ENCODE results near the gene BICC1. TPM values are rescaled to one million over a fixed set of nuclear protein-coding genes. Genes with fewer than 3 reads are reported as not detected.

The BICC1 gene
- total RNA-seq, 1 experiment from 2014 or later: 0.57 TPM

- H4K5ac ChIP-seq (ENCODE audit: insufficient read length, low read depth, low read length): no peak overlapping the region
- no peak overlapping the region for H3K4me3 Mint-ChIP-seq
- H3K14ac ChIP-seq (ENCODE audit: insufficient read depth, low read length): no peak overlapping the region
- no peaks in the 10 kb centered on the region for H4K20me1 ChIP-seq (ENCODE audit: control insufficient read depth, insufficient read depth, insufficient read length)
- H3K4ac ChIP-seq (ENCODE audit: low read depth, low read length): no peak overlapping the region
- H3K23me2 ChIP-seq (ENCODE audit: insufficient read length, low read depth, low read length, poor library complexity, severe bottlenecking): no peaks in the 10 kb centered on the region
- no CpG with 5 or more reads among the region's 8 CpGs for WGBS (ENCODE audit: extremely low coverage, insufficient read length, low lambda C conversion rate)
- no peak overlapping the region for H3K23ac ChIP-seq (ENCODE audit: insufficient read length, low read depth, low read length)
- no peak overlapping the region for H3K9ac ChIP-seq (ENCODE audit: extremely low read depth, insufficient read length, low read length)
- DNase-seq: no peak
- H3K27me3 Mint-ChIP-seq (ENCODE audit: low read depth): no peaks in the 10 kb centered on the region
- peaks cover 0 to 4% of the 10 kb centered on the region in 2 experiments; a peak in 2 of 4 replicates for H3K4me1 Mint-ChIP-seq
- H3K27me3 ChIP-seq (ENCODE audit: insufficient read depth, low read length): no peaks in the 10 kb centered on the region
- 0 out of 7 replicates have a peak, but pooled peaks cover 0 to under 1% (median under 1%) of the 10 kb centered on the region in 3 experiments for H3K36me3 Mint-ChIP-seq (ENCODE audit: insufficient read depth in 1 of 3, low read depth in 3 of 3)
- H4K91ac ChIP-seq (ENCODE audit: insufficient read length, low read depth, low read length): no peak overlapping the region
- no peaks in the 10 kb centered on the region for H3K79me2 ChIP-seq (ENCODE audit: insufficient read depth, low read length)
- H3K18ac ChIP-seq (ENCODE audit: insufficient read length, low read depth, low read length): no peak overlapping the region
- no peak overlapping the region for H4K8ac ChIP-seq (replicated peaks; ENCODE audit: insufficient read length, low read depth, low read length)
- H2AFZ ChIP-seq (ENCODE audit: low read length): no peak overlapping the region
- no peak overlapping the region for H2AK5ac ChIP-seq (ENCODE audit: insufficient read length, low read length)
- H3K27ac Mint-ChIP-seq: no peak overlapping the region; a peak in 1 of 7 replicates
- H3K79me1 ChIP-seq (ENCODE audit: insufficient read depth, low read depth, low read length, poor library complexity, severe bottlenecking): no peaks in the 10 kb centered on the region
- peaks cover under 1 to 1% of the 10 kb centered on the region in 2 experiments; a peak in 3 of 5 replicates for H3K9me3 Mint-ChIP-seq
- no peak overlapping the region for H2BK20ac ChIP-seq (ENCODE audit: low read depth, low read length, poor library complexity, severe bottlenecking)
- no peak overlapping the region for H3K4me2 ChIP-seq (ENCODE audit: insufficient read depth, insufficient read length, low read length)
- no peaks in the 10 kb centered on the region; the same call in 1 of the 2 replicates for H3K4me1 ChIP-seq (ENCODE audit: insufficient read depth, low read length)
- H2BK12ac ChIP-seq (ENCODE audit: insufficient read length, low read depth, low read length): no peak overlapping the region
- H3K27ac ChIP-seq (ENCODE audit: insufficient read length, low read depth, low read length): no peak overlapping the region
- no peaks in the 10 kb centered on the region for H3K9me3 ChIP-seq (ENCODE audit: control insufficient read depth, low read depth, low read length)
- no peak overlapping the region for H2BK15ac ChIP-seq (ENCODE audit: low read depth, low read length)
- no peak for TF ChIP-seq CTCF (conservative IDR thresholded peaks at IDR 0.05)
- H3K56ac ChIP-seq (ENCODE audit: insufficient read length, low read depth, low read length): no peak overlapping the region
- H3T11ph ChIP-seq (ENCODE audit: low read length): no peak overlapping the region
- H2BK5ac ChIP-seq (ENCODE audit: insufficient read length, low read length): no peak overlapping the region
- no peak overlapping the region for H2BK120ac ChIP-seq (ENCODE audit: low read depth, low read length, poor library complexity, severe bottlenecking)
These were observed 65.7 kb downstream of the BICC1 start for GRCh38 chr10:58578366-58578765.

All from H9 (cell line).